BE2C (cell line): ENCODE data around the gene KRTAP10-5.

Experiments
- DNase-seq: peaks from one replicate; pipeline ENCODE4 v3.0.0-alpha.2; 2020
- H3K27me3 ChIP-seq: fragments of 250-450 bp; sonication (Bioruptor Pico); 2 replicates; pipeline ENCODE4 v1.5.1; 2020; ENCODE audit warnings: mild to moderate bottlenecking
- H3K36me3 ChIP-seq: fragments of 250-450 bp; sonication (Bioruptor Pico); 2 replicates; pipeline ENCODE4 v1.5.1; 2020; ENCODE audit warnings: mild to moderate bottlenecking
- H3K4me1 ChIP-seq: fragments of 250-450 bp; sonication (Bioruptor Pico); 2 replicates; pipeline ENCODE4 v1.5.1; 2020
- H3K4me3 ChIP-seq: 2 replicates; pipeline ENCODE4 v1.5.1; 2011; ENCODE audit warnings: low read depth, low read length
- H3K9me3 ChIP-seq: fragments of 250-450 bp; sonication (Bioruptor Pico); 2 replicates; pipeline ENCODE4 v1.5.1; 2020
- CTCF ChIP-seq: IDR thresholded peaks from 2 replicates; pipeline ENCODE4 v1.5.1; 2012; ENCODE audit warnings: mild to moderate bottlenecking, low read depth, low read length

KRTAP10-5 gene

GRCh38 chr21:44623575-44623974 is 43.2 kb upstream of the KRTAP10-5 start:
- no peak for TF ChIP-seq CTCF
- no peak for DNase-seq
- H3K27me3 ChIP-seq = no peaks in the 10 kb centered on the region
- no peaks in the 10 kb centered on the region; the same call in 1 of the 2 replicates for H3K9me3 ChIP-seq
- H3K4me1 ChIP-seq = no peaks in the 10 kb centered on the region
- H3K4me3 ChIP-seq = no peak overlapping the region
- no peaks in the 10 kb centered on the region for H3K36me3 ChIP-seq

DNA sequence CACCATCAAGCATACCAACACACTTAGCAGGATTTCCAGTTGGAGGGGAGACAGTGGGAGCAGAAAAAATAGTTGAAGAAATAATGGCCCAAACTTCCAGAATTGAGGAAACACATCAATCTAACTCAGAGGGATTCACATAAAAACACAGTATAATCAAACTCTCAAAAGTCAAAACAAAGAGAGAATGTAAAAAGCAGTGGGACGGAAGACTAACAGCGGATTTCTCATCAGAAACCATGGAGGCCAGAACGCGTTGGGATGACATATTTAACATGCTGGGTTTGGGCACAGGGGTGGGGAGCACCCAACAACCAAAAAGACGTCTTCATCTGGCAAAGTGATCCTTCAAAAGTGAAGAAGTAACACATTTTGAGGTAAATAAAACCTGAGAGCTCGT is 39.5 kb upstream of the KRTAP10-5 start:
- Histone ChIP-seq H3K4me3 (no peak overlapping the region), H3K36me3 (no peaks in the 10 kb centered on the region), H3K27me3 (peaks cover 11% of the 10 kb centered on the region), H3K4me1 (no peaks in the 10 kb centered on the region), H3K9me3 (no peaks in the 10 kb centered on the region; the same call in 1 of the 2 replicates)
- DNase-seq = no peak
- TF ChIP-seq CTCF = no peak

DNA sequence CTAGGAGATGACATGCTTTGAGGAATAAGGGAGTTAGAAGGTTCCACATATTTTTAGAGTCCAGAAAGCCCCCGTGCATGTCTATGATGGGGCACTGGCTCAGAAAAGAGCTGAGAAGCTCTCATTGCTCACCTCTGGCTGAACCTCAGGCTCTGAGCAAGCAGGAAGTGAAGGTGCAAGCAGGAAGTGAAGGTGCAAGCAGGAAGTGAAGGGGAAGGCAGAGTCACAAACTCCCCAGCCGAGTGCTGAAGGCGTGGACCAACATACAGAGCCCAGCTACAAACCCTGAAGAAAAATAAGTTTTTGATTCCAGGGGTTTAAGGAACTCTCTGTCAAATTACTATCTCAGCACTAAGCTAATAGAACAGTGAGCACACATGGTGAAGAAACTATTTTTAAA is 38.5 kb upstream of the KRTAP10-5 start:
- no peaks in the 10 kb centered on the region for H3K36me3 ChIP-seq
- H3K9me3 ChIP-seq = no peaks in the 10 kb centered on the region
- H3K4me3 ChIP-seq = no peak overlapping the region
- no peak for DNase-seq
- H3K27me3 ChIP-seq = peaks cover 11% of the 10 kb centered on the region
- no peak for TF ChIP-seq CTCF
- no peaks in the 10 kb centered on the region for H3K4me1 ChIP-seq

GRCh38 chr21:44618504-44618903 is 38.1 kb upstream of the KRTAP10-5 start:
- DNase-seq = no peak

DNA sequence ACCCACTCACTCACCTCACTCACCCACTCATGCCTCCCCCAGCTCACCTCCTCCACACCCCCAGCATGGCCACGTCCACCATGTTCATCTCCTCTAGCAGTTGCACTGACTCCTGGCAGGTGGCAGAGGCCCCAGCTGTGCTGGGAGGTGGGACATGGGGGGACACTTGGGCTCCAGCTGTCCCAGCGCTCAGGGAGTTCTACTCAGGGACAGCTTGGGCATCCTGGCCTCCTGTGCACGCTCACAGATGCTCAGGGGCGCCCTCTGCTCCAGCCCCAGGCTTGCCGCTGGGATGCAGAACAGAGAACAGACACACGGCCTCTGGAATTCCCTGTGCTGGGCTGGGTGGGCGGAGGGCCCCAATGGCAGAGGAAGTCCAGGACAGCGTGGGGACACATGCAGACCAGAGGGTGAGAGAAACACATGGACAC is 36.7 kb upstream of the KRTAP10-5 start:
- H3K27me3 ChIP-seq = peaks cover 11% of the 10 kb centered on the region

More at GRCh38 chr21:44618504-44618903, 38.1 kb upstream of the KRTAP10-5 start:
- H3K4me1 ChIP-seq = no peaks in the 10 kb centered on the region
- H3K36me3 ChIP-seq = no peaks in the 10 kb centered on the region
- no peak overlapping the region for H3K4me3 ChIP-seq
- peaks cover 11% of the 10 kb centered on the region for H3K27me3 ChIP-seq
- no peaks in the 10 kb centered on the region for H3K9me3 ChIP-seq
- peak; percentile 10; the same call in 1 of the 2 replicates for TF ChIP-seq CTCF

GRCh38 chr21:44616591-44616926 is 36.2 kb upstream of the KRTAP10-5 start:
- no peak for TF ChIP-seq CTCF
- H3K36me3 ChIP-seq = no peaks in the 10 kb centered on the region
- no peaks in the 10 kb centered on the region for H3K9me3 ChIP-seq
- H3K4me1 ChIP-seq = no peaks in the 10 kb centered on the region
- DNase-seq = no peak
- H3K27me3 ChIP-seq = peaks cover 11% of the 10 kb centered on the region
- H3K4me3 ChIP-seq = no peak overlapping the region

More for the DNA sequence above, 36.7 kb upstream of the KRTAP10-5 start:
- no peak for DNase-seq
- Histone ChIP-seq H3K36me3 (no peaks in the 10 kb centered on the region), H3K4me3 (no peak overlapping the region), H3K9me3 (no peaks in the 10 kb centered on the region), H3K4me1 (no peaks in the 10 kb centered on the region)
- TF ChIP-seq CTCF = no peak
